Suppressor macrophage (primary cell): ENCODE results near the gene SCG5.
"Not testable (repeated sequence)": the region's sequence is repeated elsewhere in the genome, so short reads cannot be mapped to it uniquely, and the experiment has no call there.

Source experiments
- DNase-seq, 4 experiments: peaks; one replicate each; pipeline ENCODE4 v3.0.0-alpha.2; 2020 to 2022
- total RNA-seq, 17 experiments: gene quantifications; one replicate each; lab custom pipeline; 2026; ENCODE audit warnings: mixed read lengths in 6 of 17, inconsistent platforms in 3 of 17; lab: John Stamatoyannopoulos, UW

Gene SCG5
- total RNA-seq, result 0.21 to 1.5 (median 0.71) reads per million in 17 experiments

DNA sequence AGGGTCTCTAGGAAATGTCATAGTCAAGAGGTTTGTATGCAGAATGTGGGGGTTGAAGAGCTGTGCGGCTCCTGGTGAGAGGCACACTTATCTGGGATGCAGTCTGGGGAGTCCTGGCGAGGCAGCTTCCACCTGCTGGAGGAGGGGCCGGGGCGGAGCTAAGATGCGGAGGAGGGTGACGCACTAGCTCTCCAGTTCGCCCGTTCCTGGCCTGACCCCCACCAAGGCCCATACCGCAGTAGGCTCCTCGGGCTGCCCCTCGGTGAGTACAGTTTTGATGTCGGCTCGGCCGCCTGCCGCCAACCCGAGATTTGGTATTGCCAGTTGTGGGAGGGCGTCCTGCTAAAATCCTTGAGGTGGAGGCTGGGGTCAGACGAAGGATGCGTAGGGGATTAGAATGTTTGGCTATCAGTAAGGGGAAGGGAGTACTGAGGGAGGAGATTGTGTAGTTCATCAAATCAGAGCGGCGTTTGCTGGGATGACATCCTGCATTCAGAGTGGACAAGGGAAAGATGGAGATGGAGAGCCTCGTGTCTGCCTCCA is at the start of gene SCG5:
SCG5 (plus strand) TSS at position 194 of the 543 bp plus-strand sequence. CDS start 1,883 bp downstream, outside the sequence.
- DNase-seq, result no peak

GRCh38 chr15:32593151-32593550 is 48.4 kb upstream of the SCG5 start, which contains the start of gene GOLGA8N:
Gene GOLGA8N (plus strand): TSS chr15:32593456.
- DNase-seq, result not testable (repeated sequence)

- DNase-seq, result not testable (repeated sequence)
These were observed 32.0 kb upstream of the SCG5 start for GRCh38 chr15:32609518-32609917.

DNA sequence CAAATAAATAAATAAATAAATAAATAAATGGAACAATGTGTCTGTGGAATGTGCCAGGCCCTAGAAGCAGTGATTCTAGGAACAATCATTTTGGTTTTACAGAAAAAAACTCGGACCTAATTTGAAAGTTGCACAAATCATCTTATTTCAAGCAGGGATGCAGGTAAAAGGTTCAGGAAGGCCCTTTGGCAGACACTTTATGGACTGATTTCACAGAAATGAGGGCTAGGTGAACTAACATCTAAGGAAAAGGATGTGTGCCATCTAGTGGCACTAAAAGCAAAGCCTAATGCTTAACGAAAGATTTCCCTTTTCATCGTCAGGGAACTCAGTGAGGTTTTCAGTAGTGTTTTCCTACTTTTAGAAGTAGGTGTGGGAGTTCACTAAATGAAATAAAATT is 30.8 kb upstream of the SCG5 start:
- peak; percentile 2 to 46 (median 30) for DNase-seq

DNA sequence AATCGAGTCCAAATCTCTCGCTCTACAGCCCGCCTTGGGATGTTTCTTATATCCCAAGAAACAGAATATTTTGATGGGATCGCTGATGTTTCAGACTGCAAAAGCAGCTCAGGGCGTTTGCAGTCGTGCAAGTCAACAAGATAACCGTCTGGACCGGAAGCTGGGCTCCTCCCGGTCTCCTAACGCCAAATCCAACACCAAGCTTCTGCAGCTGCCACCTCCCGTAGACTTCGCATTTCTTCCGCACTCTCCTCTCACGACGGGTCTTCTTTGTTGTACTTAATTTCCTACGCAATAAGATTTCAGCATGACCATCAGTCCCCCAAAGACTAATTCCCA is 26.8 kb upstream of the SCG5 start:
- DNase-seq, result not testable (repeated sequence)

GRCh38 chr15:32615051-32615870 is 26.2 kb upstream of the SCG5 start, which contains the start of gene ARHGAP11A:
Gene ARHGAP11A (plus strand): TSS chr15:32615504. CDS start chr15:32616212, 708 bp downstream.
- peak; percentile 76 to 93 (median 90) for DNase-seq

GRCh38 chr15:32615871-32616426 is 25.6 kb upstream of the SCG5 start:
- DNase-seq, result peak in 3 of 4 experiments; percentile 5 to 8 (median 7)

- no peak for DNase-seq
These were observed 5.1 kb upstream of the SCG5 start for GRCh38 chr15:32636410-32636809.

- no peak for DNase-seq
These were observed 4.5 kb upstream of the SCG5 start for GRCh38 chr15:32636908-32637567.

DNA sequence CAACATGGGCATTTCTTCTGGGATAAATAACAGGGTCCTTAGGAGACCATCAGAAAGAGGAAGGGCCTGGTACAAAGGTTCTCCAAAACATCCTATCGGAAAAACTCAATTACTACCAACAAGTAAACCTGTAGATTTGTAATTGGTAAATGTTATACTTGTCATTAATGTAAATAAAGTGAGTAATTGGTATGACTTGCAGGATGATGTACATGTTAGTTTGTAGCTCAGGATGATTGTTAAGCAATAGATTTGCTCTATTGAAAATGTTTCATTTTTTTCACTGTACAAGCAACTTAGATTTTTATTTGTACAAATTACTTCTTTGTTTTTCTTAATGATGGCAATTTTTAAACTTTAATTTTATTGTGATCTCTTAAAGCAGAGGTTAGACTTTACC is 3.8 kb upstream of the SCG5 start:
- no peak for DNase-seq

DNA sequence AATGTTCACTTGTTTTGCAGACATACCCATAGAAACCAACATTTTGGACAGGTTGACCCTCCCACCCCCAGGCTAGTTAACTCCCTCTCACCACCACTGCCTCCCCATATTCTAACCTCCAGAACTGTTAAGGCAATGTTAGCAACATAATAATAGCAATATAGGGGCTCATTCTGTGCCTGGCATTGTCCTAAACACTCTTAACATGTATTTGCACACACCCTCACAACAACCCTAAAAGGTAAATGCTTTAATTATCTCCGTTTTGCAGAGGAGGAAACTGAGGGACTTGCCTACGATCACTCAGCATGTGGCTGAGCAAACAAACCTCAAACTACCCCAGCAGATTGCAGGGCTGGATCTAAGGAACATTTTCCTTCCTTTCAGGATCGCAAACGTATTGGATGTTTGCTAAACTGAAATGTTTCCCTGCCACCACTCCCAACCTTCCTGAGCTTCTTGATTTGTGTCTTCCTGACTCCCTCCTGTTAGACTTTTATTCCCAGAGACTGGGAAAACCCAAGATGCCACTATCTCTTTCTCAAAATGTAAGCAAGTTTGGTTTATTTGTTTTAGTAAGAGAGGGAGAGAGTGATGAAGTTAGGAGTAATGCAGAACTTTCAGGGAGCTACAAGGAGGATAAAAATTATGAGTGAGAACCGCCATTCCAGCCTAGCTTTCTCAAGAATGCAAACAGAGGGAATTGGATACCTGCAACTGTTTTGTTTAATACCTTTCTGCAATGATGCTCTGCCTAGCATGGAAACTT is 1.3 kb downstream of the SCG5 start:
- DNase-seq, result no peak

DNA sequence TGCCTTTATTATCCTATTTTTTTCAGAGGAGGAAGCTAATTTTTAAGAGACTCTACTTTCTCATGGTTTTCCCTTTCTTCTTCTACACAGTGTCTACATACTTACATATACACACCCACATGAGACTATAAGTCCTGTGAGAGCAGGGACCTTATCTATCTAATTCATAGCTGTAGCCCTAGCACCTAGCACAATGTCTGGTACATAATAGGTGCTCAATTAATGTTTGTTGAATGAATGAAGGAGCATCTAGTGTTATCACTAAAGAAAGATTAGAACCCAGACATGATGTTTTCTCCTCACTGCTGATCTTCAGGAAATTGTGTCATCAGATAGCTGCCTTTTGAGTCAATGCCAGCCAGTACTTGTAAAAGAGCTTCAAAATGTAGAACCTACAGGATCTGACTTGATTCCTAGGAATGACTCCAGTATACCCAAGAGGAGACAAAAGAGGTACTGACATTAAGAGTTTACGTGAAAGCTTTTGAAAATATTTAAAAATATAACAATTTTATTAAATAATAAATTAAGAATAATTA is 2.5 kb downstream of the SCG5 start:
- no peak for DNase-seq

DNA sequence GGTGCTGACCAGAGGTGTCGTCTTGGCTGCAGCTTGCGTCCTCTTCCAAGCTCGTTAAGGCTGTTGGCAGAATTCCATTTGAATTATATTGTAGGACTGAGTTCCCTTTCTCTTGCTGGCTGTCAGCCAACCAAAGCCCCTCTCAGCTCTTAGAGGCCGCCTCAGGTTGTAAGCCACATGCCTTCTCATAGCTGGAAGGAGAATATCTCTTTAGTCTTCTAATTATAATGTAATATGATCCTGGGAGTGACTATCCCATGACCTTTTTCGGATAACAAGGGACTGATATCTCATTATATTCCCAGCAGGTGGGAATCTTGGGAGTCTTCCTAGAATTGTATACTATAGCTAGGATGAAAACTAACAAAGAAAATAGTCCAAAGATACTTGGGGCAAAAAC is 4.8 kb downstream of the SCG5 start:
- DNase-seq, result no peak

- DNase-seq, result peak in 1 of 4 experiments; percentile 17
These were observed 7.8 kb downstream of the SCG5 start for GRCh38 chr15:32649342-32649741.

DNA sequence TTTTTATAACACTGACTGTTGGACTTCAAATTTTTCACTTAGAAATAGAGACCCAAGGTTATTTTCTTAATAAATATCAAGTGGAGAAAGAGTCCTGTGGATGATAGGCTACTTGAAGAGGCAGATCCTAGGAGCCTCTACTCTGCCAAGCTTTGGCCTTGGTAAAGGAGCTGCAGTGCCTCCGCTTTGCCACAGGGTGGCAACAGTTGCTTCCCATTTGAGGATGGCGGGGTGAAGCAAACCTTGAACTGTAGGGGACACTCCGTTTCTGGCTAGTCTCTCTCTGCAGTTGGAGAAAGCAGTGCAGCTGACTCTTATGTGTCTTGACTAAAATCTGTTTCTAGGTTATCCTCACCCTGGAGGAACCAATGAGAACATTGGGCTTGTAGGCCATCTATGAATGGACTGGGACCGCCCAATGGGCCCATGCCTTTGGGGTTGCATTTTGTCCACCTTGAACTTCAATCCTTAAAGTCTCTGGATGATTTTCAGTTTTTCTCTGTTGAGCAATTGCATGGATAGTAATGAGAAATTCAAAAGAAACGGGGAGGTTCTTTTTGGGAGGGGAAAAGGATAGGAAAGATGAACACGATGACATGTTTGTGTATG is 9.8 kb downstream of the SCG5 start:
- peak; percentile 70 to 79 (median 74) for DNase-seq

GRCh38 chr15:32652178-32652577 is 10.7 kb downstream of the SCG5 start:
- DNase-seq, result no peak

DNA sequence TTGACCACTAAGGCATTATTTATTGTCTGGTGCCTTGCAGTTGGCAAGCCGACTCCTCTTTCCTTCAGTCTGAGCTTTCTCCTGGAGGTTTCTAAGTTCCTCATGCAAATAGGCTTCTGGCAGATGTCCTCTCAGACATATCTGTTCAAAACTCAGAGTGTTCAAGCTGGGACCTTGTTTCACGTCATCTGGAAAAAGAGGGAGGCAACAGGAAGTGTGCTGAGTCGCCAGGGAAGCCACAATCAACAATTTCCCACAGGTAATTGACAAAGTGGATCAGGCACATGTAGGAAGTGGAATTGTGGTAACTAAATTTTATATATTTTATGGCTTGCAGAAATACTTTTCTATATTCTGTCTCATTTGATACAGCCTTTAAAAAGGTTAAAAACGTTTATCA is 14.6 kb downstream of the SCG5 start:
- no peak for DNase-seq

- DNase-seq, result no peak
These were observed 15.0 kb downstream of the SCG5 start for GRCh38 chr15:32656496-32656895.

GRCh38 chr15:32657198-32657883 is 15.8 kb downstream of the SCG5 start:
- DNase-seq, result no peak

DNA sequence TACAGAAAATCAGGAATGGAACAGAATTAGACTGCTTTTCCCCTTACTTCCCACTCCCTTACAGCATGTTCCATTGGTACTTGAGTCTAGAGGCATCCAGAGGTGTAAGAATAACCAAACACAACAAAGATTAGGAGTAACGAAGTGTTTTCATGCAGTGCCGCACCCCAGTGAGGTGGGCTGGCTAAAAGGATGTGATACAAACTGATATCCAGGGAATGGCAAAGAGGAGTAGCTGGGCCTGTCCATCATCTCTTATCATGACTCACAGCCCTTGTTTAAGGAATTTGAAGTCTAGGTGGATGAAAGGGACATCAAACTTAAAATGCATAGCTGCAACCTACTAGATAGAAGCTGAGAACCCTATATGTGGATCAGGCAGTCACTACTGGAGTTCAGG is 16.4 kb downstream of the SCG5 start:
- no peak for DNase-seq
